Measurements from ENCODE around the gene HIP1R.
"Not testable (repeated sequence)": the region's sequence is repeated elsewhere in the genome, so short reads cannot be mapped to it uniquely, and the experiment has no call there.

Gene HIP1R

GRCh38 chr12:122795807-122796206 is 39.5 kb upstream of the HIP1R start:
- no peak for ATAC-seq

GRCh38 chr12:122799641-122800243 is 35.5 kb upstream of the HIP1R start:
- no peak for TF ChIP-seq ZFP3 (CRISPR knock-in tag; IDR thresholded peaks at IDR 0.05)
- no peak for TF ChIP-seq POU6F1 (CRISPR knock-in tag; IDR thresholded peaks at IDR 0.05; ENCODE audit: borderline replicate concordance, low read depth)
- no peak for ATAC-seq

More at GRCh38 chr12:122795807-122796206, 39.5 kb upstream of the HIP1R start:
- TF ChIP-seq ZFP3 (CRISPR knock-in tag; IDR thresholded peaks at IDR 0.05) (no peak), ZFP30 (CRISPR knock-in tag; IDR thresholded peaks at IDR 0.05) (no peak), ISL1 (CRISPR knock-in tag; IDR thresholded peaks at IDR 0.05) (no peak), ZNF565 (CRISPR knock-in tag; conservative IDR thresholded peaks at IDR 0.05; ENCODE audit: low read depth) (no peak), CSDC2 (CRISPR knock-in tag; IDR thresholded peaks at IDR 0.05) (no peak), ZNF8 (CRISPR knock-in tag; IDR thresholded peaks at IDR 0.05) (no peak), CSRNP3 (CRISPR knock-in tag; IDR thresholded peaks at IDR 0.05) (no peak), TSHZ2 (CRISPR knock-in tag; IDR thresholded peaks at IDR 0.05) (no peak), BACH2 (CRISPR knock-in tag; IDR thresholded peaks at IDR 0.05; ENCODE audit: borderline replicate concordance) (no peak), RARB (CRISPR knock-in tag; IDR thresholded peaks at IDR 0.05) (no peak), CREB5 (CRISPR knock-in tag; IDR thresholded peaks at IDR 0.05; ENCODE audit: low read depth) (no peak)

GRCh38 chr12:122803937-122804336 is 31.3 kb upstream of the HIP1R start:
- TF ChIP-seq OSR1 (CRISPR knock-in tag; IDR thresholded peaks at IDR 0.05): no peak
- TF ChIP-seq ZNF8 (CRISPR knock-in tag; IDR thresholded peaks at IDR 0.05): no peak
- no peak for TF ChIP-seq ZNF70 (CRISPR knock-in tag; IDR thresholded peaks at IDR 0.05)
- no peak for TF ChIP-seq TCF4 (CRISPR knock-in tag; IDR thresholded peaks at IDR 0.05; ENCODE audit: borderline replicate concordance)
- no peak for TF ChIP-seq SNAI2 (CRISPR knock-in tag; IDR thresholded peaks at IDR 0.05)
- no peak for TF ChIP-seq ARNTL (CRISPR knock-in tag; IDR thresholded peaks at IDR 0.05; ENCODE audit: borderline replicate concordance, low read depth)
- TF ChIP-seq CSDC2 (CRISPR knock-in tag; IDR thresholded peaks at IDR 0.05): no peak
- no peak for TF ChIP-seq ISL1 (CRISPR knock-in tag; IDR thresholded peaks at IDR 0.05)
- TF ChIP-seq CSRNP3 (CRISPR knock-in tag; IDR thresholded peaks at IDR 0.05): no peak
- TF ChIP-seq ZFP30 (CRISPR knock-in tag; IDR thresholded peaks at IDR 0.05): no peak
- no peak for ATAC-seq

DNA sequence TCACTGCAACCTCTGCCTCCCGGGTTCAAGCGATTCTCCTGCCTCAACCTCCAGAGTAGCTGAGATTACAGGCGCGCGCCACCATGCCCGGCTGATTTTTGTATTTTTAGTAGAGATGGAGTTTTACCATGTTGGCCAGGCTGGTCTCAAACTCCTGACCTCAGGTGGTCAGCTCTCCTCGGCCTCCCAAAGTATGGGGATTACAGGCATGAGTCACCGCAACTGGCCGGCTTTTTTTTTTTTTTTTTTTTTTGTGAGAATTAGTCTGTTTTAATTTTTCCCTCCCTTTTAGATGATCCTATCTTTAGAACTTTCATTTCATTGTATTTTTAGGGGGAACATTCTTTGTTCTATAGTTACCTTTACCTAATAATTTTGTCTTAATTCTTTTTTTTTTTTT is 30.3 kb upstream of the HIP1R start:
- not testable (repeated sequence) for ATAC-seq

- no peak for ATAC-seq
- TF ChIP-seq ZNF70 (CRISPR knock-in tag; IDR thresholded peaks at IDR 0.05): no peak
- no peak for TF ChIP-seq BACH2 (CRISPR knock-in tag; IDR thresholded peaks at IDR 0.05; ENCODE audit: borderline replicate concordance)
- no peak for TF ChIP-seq TSHZ2 (CRISPR knock-in tag; IDR thresholded peaks at IDR 0.05)
- no peak for TF ChIP-seq ESRRG (CRISPR knock-in tag; IDR thresholded peaks at IDR 0.05)
- no peak for TF ChIP-seq GLIS3 (CRISPR knock-in tag; IDR thresholded peaks at IDR 0.05)
- TF ChIP-seq SNAI2 (CRISPR knock-in tag; IDR thresholded peaks at IDR 0.05): no peak
- TF ChIP-seq POU6F1 (CRISPR knock-in tag; IDR thresholded peaks at IDR 0.05; ENCODE audit: borderline replicate concordance, low read depth): no peak
Measured at GRCh38 chr12:122807651-122808050, 27.6 kb upstream of the HIP1R start.
